CD4-positive, alpha-beta T cell treated with Interleukin-6 at 100 ng/mL for 8 hours (primary cell): ENCODE measurements around the gene DPP3.
"Not testable (repeated sequence)": the region's sequence is repeated elsewhere in the genome, so short reads cannot be mapped to it uniquely, and the experiment has no call there.

ENCODE experiments used
- DNase-seq: peaks from one replicate; pipeline ENCODE4 v3.0.0-alpha.2; 2020; ENCODE audit warnings: mixed read lengths, low spot score

DPP3 gene, protein sequence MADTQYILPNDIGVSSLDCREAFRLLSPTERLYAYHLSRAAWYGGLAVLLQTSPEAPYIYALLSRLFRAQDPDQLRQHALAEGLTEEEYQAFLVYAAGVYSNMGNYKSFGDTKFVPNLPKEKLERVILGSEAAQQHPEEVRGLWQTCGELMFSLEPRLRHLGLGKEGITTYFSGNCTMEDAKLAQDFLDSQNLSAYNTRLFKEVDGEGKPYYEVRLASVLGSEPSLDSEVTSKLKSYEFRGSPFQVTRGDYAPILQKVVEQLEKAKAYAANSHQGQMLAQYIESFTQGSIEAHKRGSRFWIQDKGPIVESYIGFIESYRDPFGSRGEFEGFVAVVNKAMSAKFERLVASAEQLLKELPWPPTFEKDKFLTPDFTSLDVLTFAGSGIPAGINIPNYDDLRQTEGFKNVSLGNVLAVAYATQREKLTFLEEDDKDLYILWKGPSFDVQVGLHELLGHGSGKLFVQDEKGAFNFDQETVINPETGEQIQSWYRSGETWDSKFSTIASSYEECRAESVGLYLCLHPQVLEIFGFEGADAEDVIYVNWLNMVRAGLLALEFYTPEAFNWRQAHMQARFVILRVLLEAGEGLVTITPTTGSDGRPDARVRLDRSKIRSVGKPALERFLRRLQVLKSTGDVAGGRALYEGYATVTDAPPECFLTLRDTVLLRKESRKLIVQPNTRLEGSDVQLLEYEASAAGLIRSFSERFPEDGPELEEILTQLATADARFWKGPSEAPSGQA

DNA sequence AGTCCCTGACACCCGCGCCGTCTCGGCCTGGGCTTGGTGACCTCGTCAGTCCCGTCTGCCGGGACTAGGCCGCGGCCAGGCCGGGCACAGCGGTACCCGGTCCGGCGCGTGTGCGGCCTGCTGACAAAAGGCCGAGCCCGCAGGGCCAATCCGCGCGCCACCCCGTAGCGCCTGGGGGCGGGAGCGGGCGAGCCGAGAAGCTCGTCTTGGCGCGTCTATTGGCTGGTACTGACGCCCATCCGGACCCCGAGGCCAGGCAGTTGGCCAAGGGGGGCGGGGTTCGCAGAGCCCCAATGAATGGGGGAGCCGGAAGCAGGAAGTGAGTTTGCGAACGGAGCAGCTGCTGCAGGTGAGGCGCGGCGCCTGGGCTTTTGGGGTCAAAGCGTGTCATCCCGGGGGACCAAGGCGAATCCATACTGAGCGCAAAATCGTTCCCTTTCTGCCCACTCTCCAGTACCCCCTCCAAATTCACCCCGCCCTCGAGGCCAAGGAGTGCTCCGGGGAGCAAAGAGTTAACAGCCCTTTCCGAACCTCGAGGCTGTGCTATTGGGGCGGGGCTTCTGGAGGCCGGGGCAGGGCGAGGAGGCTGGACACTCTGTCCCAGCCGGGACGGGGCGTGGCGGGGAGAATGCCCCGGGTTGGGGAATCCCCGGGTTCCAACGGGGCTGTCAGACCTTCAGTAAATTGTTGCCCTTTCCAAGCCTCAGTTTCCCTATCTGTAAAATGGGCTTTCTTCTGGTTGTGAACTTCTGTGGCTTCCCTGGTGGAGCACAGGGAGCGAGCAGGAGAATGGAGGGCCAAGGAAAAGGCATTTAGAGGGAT, at the start of gene DPP3:
Gene DPP3 (plus strand): TSS at position 318 of the 822 bp plus-strand sequence. CDS start 1,767 bp downstream, outside the sequence.
- DNase-seq = peak; percentile 94

GRCh38 chr11:66431287-66431686, 48.9 kb upstream of the DPP3 start:
- not testable (repeated sequence) for DNase-seq

GRCh38 chr11:66431871-66432329, 48.3 kb upstream of the DPP3 start:
- not testable (repeated sequence) for DNase-seq

DNA sequence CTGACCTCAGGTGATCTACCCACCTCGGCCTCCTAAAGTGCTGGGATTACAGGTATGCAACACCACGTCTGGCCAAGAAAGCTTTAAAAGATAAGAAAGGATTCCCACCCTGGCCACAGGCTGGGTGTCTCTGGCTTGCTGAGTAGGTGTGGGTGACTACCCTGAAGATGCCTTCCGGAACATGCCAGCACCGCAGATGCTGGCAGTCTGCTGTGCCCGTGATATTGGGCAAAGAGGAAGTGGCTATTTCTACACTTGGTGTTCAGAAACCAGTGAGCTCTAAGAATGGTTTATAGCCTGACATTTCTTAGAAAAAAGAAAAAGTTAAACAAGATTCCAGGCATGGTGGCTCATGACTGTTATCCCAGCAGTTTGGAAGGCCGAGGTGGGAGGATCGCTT, 47.6 kb upstream of the DPP3 start:
- DNase-seq = no peak

DNA sequence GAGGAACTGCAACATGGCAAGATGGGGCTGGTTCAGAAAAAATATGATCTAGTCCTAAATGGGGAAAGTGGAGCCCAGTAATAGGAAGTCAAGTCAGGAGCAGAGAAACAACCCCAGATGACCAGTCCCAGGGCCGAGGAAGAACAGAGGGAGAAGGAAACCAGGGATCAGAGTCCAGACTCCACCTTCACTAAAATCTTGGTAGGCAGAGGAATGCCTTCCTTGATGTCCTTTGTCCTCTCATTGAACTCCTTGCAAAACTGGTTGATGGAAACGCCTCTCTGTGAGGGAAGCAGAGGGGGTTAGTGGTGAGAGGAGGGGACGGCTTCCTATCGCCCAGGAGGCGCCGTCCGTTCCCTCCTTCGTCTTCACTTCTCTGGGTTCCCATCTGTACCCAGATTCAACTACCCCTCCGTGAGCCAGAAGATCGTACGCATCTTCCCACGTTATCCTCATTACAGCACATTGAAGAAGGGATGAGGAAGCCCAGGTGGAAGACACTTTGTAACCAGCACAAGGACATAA, 42.2 kb upstream of the DPP3 start:
- no peak for DNase-seq

GRCh38 chr11:66438504-66439466, 41.4 kb upstream of the DPP3 start, which contains the start of gene MRPL11:
Gene MRPL11, minus strand, starts transcription at chr11:66438848. Its CDS starts 94 bp downstream, at chr11:66438754.
- peak; percentile 89 for DNase-seq

DNA sequence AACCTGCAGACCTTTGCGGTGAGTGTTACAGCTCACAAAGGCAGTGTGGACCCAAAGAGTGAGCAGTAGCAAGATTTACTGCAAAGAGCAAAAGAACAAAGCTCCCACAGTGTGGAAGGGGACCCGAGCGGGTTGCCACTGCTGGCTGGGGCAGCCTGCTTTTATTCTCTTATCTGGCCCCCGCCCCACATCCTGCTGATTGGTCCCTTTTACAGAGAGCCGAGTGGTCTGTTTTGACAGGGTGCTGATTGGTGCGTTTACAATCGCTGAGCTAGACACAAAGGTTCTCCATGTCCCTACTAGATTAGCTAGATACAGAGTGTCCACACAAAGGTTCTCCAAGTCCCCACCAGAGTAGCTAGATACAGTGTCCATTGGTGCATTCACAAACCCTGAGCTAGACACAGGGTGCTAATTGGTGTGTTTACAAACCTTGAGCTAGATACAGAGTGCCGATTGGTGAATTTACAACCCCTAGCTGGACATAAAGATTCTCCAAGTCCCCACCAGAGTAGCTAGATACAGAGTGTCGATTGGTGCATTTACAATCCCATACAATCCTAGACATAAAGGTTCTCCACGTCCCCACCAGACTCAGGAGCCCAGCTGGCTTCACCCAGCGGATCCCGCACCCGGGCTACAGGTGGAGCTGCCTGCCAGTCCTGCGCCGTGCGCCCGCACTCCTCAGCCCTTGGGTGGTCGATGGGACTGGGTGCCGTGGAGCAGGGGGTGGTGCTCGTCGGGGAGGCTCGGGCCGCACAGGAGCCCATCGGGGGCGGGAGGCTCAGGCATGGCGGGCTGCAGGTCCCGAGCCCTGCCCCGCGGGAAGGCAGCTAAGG, 39.9 kb upstream of the DPP3 start:
- not testable (repeated sequence) for DNase-seq

GRCh38 chr11:66440940-66441282, 39.3 kb upstream of the DPP3 start:
- DNase-seq = not testable (repeated sequence)

- no peak for DNase-seq
Measured at GRCh38 chr11:66443602-66444001, 36.6 kb upstream of the DPP3 start.

DNA sequence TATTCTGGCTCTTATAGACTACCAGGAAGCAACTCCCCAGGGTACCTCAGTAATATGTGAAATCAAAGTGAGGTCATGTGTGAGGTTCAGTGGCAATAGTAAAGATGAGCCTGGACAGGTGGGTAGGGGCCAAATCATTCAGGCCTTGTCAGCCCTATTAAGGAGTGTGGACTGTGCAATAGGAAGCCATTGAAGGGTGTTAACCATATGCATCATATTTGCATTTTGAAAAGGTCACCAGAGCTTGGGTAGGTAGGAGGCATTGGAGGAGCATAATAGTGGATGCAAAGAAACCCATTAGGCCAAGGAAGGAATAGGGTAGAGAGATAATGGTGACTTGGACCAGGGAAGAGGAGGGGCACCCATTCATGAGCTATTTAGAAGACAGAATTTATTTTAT, 33.2 kb upstream of the DPP3 start:
- no peak for DNase-seq

- DNase-seq = no peak
Measured at GRCh38 chr11:66448523-66448922, 31.7 kb upstream of the DPP3 start.

- no peak for DNase-seq
Measured at GRCh38 chr11:66450560-66450959, 29.7 kb upstream of the DPP3 start.

DNA sequence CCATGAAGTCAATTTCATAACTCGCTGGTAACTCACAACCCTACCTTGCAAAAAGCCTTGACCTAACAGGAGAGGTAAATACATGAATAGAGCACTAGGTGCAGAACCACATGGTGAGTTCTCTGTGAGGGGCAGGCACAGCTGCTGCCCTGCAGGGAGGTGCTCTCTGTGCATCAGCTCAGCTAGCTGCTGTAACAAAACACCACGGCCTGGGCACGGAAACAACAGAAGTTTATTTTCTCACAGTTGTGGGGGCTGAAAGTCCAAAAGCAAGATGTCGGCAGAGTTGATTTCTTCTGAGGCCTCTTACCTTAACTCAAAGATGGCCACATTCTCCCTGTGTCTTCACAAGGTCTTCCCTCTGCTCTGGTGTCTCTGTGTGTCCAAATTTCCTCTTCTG, 28.6 kb upstream of the DPP3 start:
- no peak for DNase-seq

DNA sequence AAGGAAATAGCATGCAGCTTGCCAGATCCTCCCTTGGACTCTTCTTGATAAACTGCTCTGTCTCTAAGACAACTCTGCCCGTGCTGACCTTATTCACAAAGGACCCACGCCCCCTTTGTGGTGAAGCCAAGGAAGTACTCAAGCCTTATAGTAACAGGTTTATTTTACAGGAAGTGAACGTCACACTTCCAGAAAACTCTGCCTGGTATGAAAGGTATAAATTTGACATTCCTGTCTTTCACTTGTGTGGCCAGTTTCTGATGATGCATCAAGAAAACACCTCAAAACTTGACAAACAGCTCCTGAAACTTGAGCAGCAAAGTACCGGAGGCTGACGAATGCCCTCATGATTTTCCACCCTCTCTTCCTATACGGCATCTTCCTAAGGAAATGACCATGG, 26.0 kb upstream of the DPP3 start:
- no peak for DNase-seq

DNA sequence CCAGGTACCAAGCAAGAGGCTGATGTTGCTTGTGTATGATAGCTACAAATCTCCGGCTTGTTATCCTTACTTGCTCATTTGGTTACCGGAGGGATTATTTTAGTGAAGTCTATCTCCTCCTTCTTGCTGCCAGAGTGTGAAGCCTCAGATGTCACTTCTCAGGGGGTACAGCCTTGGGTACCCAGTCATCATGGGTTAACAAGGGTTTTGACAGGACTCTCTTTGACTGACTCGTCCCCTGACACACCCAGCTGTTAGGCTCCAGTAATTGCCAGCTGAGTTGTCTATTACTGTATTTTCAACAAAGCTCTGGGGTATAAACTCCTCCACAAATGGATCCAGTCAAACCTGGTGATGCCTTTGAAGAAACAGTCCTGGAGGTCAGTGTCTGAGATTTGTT, 25.4 kb upstream of the DPP3 start:
- DNase-seq = no peak

- DNase-seq = no peak
Measured at GRCh38 chr11:66457826-66458225, 22.4 kb upstream of the DPP3 start.

- no peak for DNase-seq
Measured at GRCh38 chr11:66459138-66459778, 21.0 kb upstream of the DPP3 start.

DNA sequence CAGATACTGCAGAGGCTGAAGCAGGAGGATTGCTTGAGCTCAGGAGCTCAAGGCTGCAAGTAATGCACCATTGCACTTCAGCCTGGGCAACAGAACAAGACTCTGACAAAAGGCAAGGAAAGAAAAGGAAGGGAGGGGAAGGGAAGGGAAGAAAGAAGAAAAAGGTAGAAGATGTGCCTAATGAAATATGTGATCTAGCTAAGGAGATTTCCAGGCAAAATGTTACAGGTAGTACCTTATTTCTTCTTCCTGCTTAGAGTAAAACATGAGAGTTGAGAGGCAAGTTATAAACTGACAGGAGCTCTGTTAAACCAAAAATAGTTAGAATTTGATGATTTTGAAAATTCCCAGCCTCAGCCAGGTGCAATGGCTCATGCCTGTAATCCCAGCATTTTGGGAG, 18.2 kb upstream of the DPP3 start:
- no peak for DNase-seq

- DNase-seq = no peak
Measured at GRCh38 chr11:66462911-66463310, 17.3 kb upstream of the DPP3 start.
